Epidermal melanocyte (primary cell): ENCODE measurements around the gene ATF4.

Experiments used
- DNase-seq: peaks from one replicate; pipeline ENCODE4 v3.0.0; 2011; ENCODE audit warnings: low spot score; ENCODE audit not compliant: insufficient read length

The ATF4 gene

GRCh38 chr22:39520226-39521105 is at the start of gene ATF4:
TSS of gene ATF4 (plus strand) at chr22:39520562. CDS start at chr22:39521446, 884 bp downstream.
- DNase-seq: peak; percentile 91

GRCh38 chr22:39471381-39472141 is 48.8 kb upstream of the ATF4 start:
- DNase-seq: peak; percentile 42

GRCh38 chr22:39472570-39473556 is 47.5 kb upstream of the ATF4 start:
- no peak for DNase-seq

- DNase-seq: no peak
These were observed 46.5 kb upstream of the ATF4 start for GRCh38 chr22:39473851-39474250.

- DNase-seq: no peak
These were observed 45.8 kb upstream of the ATF4 start for GRCh38 chr22:39474351-39475111.

GRCh38 chr22:39475337-39475736 is 45.0 kb upstream of the ATF4 start:
- no peak for DNase-seq

GRCh38 chr22:39475902-39476301 is 44.5 kb upstream of the ATF4 start:
- DNase-seq: no peak

GRCh38 chr22:39476664-39477063 is 43.7 kb upstream of the ATF4 start:
- DNase-seq: no peak

GRCh38 chr22:39477542-39477941 is 42.8 kb upstream of the ATF4 start:
- DNase-seq: no peak

GRCh38 chr22:39478441-39478850 is 41.9 kb upstream of the ATF4 start:
- no peak for DNase-seq

- no peak for DNase-seq
These were observed 41.1 kb upstream of the ATF4 start for GRCh38 chr22:39479254-39479653.

- DNase-seq: no peak
These were observed 39.8 kb upstream of the ATF4 start for GRCh38 chr22:39480557-39480956.

GRCh38 chr22:39481054-39481453 is 39.3 kb upstream of the ATF4 start:
- no peak for DNase-seq

- DNase-seq: no peak
These were observed 38.8 kb upstream of the ATF4 start for GRCh38 chr22:39481595-39481994.

GRCh38 chr22:39482768-39483167 is 37.6 kb upstream of the ATF4 start:
- DNase-seq: no peak

GRCh38 chr22:39486951-39487825 is 33.2 kb upstream of the ATF4 start:
- no peak for DNase-seq

GRCh38 chr22:39487826-39488520 is 32.4 kb upstream of the ATF4 start:
- no peak for DNase-seq

GRCh38 chr22:39488563-39489083 is 31.7 kb upstream of the ATF4 start:
- no peak for DNase-seq
